Esophagus squamous epithelium (tissue), 5 donors: ENCODE measurements around the gene TBX2. TPM values are rescaled to one million over a fixed set of nuclear protein-coding genes. Genes with fewer than 3 reads are reported as not detected.

Experiments used
- DNase-seq: peaks from one replicate; lab custom pipeline; 2025; lab: John Stamatoyannopoulos, UW
- H3K27ac ChIP-seq, 4 donors: fragments of 200-600 bp; sonication (generic); one replicate each; pipeline ENCODE4 v1.5.1; 2016 to 2019; ENCODE audit warnings: mild to moderate bottlenecking in 1 of 4
- H3K27me3 ChIP-seq, 4 donors: fragments of 200-600 bp; sonication (generic); 1 replicate in 3 of 4; 2 replicates in 1 of 4; pipeline versions ENCODE4 v1.5.1 to v1.6.0; 2017 to 2021; ENCODE audit warnings: antibody characterized with exemption in 1 of 4
- H3K36me3 ChIP-seq, 3 donors: fragments of 200-600 bp; sonication (generic); one replicate each; pipeline ENCODE4 v1.5.1; 2016 to 2019
- H3K4me1 ChIP-seq, 3 donors: fragments of 200-600 bp; sonication (generic); one replicate each; pipeline ENCODE4 v1.5.1; 2017 to 2019
- H3K4me3 ChIP-seq, 4 donors: fragments of 200-600 bp; sonication (generic); 1 replicate in 3 of 4; 2 replicates in 1 of 4; pipeline ENCODE4 v1.5.1; 2016 to 2019; ENCODE audit warnings: mild to moderate bottlenecking in 2 of 4, moderate library complexity in 1 of 4
- H3K9me3 ChIP-seq, 3 donors: fragments of 200-600 bp; sonication (generic); one replicate each; pipeline ENCODE4 v1.5.1; 2016 to 2019
- POLR2A ChIP-seq, 4 donors: fragments of 450-650 bp; IDR thresholded peaks; one replicate each; pipeline ENCODE4 v1.6.1; 2017; ENCODE audit warnings: antibody characterized with exemption in 4 of 4, mild to moderate bottlenecking in 4 of 4, moderate library complexity in 3 of 4
- WGBS, 2 donors: methylation state at CpG; one replicate each; pipeline ENCODE4 v1.1.5; 2018; 5-methylcytosine and 5-hydroxymethylcytosine counted together
- intact Hi-C: fragments of 100-400 bp; cut with DNase I; formaldehyde crosslinking; loops from one replicate; pipeline ENCODE4 v1.15.0; 2022
- total RNA-seq, 4 donors: library from RNA; depleted of rRNA; stranded (reverse); fragments of >200 nt; gene quantifications; one replicate each; pipeline ENCODE4 v1.1.0, GENCODE V29; 2016
- TF ChIP-seq, protein P1 (sequence below), 6 experiments: fragments of 450-650 bp in 4 of 6; fragments of 200-600 bp in 2 of 6; sonication (generic) in 2 of 6; IDR thresholded peaks; one replicate each; pipeline ENCODE4 v1.5.1; 2016 to 2019; ENCODE audit warnings: antibody characterized with exemption in 6 of 6, mild to moderate bottlenecking in 4 of 6, moderate library complexity in 4 of 6
- donor health status: DM: yes; HTN: yes; CAD: no.

The TBX2 gene
- total RNA-seq, 4 donors from 2014 or later, result 2.2 to 13.4 (median 4.2) TPM

DNA sequence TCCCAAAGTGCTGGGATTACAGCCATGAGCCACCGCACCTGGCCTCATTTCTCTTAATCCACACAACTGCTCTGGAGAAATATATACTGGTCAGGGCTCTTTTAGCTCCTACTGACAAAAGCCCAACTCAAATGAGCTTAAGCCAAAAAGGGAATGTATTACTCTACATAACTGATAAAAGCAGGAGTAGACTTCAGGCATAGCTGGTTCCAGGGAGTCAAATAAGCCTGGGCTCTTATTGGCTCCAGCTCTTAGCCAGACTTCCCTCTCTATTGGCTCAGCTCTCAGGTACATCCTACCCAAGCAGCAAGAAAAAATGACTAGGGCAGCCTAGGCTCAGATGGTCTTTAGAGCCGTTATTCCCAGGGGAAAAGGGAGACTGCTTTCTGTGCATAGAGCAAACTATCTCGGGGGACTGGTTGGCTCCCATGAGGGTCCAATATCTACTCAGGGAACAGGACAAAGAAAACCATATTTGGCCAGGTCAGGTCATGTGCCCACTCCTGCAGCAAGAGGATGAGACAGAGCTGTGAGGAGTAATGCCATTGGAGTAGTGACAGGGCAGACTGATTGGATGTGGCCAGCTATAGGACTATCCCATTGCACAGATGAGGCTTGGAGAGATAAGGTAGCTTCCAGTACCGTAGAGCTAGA is 21.2 kb downstream of the TBX2 start:
- no peak for DNase-seq
- no peak for TF ChIP-seq POLR2A (IDR thresholded peaks at IDR 0.05)
- TF ChIP-seq, protein P1, sequence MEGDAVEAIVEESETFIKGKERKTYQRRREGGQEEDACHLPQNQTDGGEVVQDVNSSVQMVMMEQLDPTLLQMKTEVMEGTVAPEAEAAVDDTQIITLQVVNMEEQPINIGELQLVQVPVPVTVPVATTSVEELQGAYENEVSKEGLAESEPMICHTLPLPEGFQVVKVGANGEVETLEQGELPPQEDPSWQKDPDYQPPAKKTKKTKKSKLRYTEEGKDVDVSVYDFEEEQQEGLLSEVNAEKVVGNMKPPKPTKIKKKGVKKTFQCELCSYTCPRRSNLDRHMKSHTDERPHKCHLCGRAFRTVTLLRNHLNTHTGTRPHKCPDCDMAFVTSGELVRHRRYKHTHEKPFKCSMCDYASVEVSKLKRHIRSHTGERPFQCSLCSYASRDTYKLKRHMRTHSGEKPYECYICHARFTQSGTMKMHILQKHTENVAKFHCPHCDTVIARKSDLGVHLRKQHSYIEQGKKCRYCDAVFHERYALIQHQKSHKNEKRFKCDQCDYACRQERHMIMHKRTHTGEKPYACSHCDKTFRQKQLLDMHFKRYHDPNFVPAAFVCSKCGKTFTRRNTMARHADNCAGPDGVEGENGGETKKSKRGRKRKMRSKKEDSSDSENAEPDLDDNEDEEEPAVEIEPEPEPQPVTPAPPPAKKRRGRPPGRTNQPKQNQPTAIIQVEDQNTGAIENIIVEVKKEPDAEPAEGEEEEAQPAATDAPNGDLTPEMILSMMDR (IDR thresholded peaks at IDR 0.05), result no peak
- Histone ChIP-seq H3K27ac (no peak overlapping the region), H3K4me3 (no peak overlapping the region), H3K36me3 (no peaks in the 10 kb centered on the region), H3K27me3 (peaks cover 0 to 99% (median 3%) of the 10 kb centered on the region in 4 donors), H3K4me1 (peaks cover 8 to 14% (median 9%) of the 10 kb centered on the region in 3 donors), H3K9me3 (no peaks in the 10 kb centered on the region)
- intact Hi-C loops, result no loop called here
- 81 to 87% methylated on average over 4 of the region's 4 CpGs for WGBS, 2 donors

DNA sequence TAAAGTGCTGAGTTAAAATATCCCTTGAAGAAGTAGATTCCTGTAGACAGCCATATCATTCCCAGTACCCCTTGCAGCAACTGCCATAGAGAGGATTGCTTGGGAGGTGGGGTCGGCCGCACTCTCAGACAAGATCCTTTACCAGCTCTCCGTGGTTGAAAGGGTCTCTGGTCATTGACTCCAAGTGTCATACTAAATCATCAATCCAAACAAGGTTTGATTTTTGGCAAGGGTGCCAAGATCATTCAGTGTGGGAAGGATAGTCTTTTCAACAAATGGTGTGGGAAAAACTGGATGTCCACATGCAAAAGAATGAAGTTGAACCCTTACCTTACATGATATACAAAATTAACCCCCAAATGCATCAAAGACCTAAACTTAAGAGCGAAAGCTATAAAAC is 21.8 kb downstream of the TBX2 start:
- peaks cover 0 to 98% (median 3%) of the 10 kb centered on the region in 4 donors for H3K27me3 ChIP-seq
- DNase-seq, result no peak
- 89 to 91% methylated on average over 4 of the region's 4 CpGs for WGBS, 2 donors
- H3K27ac ChIP-seq, result no peak overlapping the region
- no peak overlapping the region for H3K4me3 ChIP-seq
- TF ChIP-seq POLR2A (IDR thresholded peaks at IDR 0.05), result no peak
- TF ChIP-seq, protein P1 (IDR thresholded peaks at IDR 0.05), result no peak
- H3K4me1 ChIP-seq, result peaks cover 7 to 9% (median 8%) of the 10 kb centered on the region in 3 donors
- H3K36me3 ChIP-seq, result no peaks in the 10 kb centered on the region
- intact Hi-C loops, result no loop called here
- H3K9me3 ChIP-seq, result no peaks in the 10 kb centered on the region

DNA sequence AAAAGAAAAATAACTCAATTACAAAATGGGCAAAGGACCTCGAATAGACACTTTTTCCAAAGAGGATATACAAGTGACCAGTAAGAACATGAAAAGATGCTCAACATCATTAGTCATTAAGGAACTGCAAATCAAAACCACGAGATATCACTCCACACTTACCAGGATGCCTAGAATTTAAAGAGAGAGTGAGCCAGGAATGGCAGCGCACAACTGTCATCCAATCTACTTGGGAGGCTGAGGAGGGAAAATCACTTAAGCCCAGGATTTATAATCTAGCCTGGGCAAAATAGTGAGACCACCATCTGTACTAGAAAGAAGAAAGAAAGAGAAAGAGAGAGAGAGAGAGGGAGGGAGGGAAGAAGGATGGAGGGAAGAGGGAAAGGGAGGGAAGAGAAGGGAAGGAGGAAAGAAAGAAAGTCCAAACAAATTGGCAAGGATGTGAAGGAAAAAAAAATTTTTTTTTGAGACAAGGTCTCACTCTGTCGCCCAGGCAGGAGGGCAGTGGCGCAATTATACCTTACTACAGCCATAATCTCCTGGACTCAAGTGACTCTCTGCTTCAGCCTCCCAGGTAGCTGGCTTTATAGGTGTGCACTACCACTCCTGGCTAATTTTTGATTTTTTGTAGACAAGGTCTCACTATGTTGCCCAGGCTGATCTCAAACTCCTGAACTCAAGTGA is 22.6 kb downstream of the TBX2 start:
- Histone ChIP-seq H3K27ac (no peak overlapping the region), H3K9me3 (no peaks in the 10 kb centered on the region), H3K27me3 (peaks cover 0 to 95% (median 3%) of the 10 kb centered on the region in 4 donors), H3K36me3 (no peaks in the 10 kb centered on the region), H3K4me1 (peaks cover 0 to 3% (median 0%) of the 10 kb centered on the region in 3 donors), H3K4me3 (no peak overlapping the region)
- TF ChIP-seq, protein P1 (IDR thresholded peaks at IDR 0.05), result no peak
- TF ChIP-seq POLR2A (IDR thresholded peaks at IDR 0.05), result no peak
- WGBS, 2 donors, result 54 to 65% methylated on average over 5 of the region's 5 CpGs
- DNase-seq, result no peak
- intact Hi-C loops, result no loop called here

DNA sequence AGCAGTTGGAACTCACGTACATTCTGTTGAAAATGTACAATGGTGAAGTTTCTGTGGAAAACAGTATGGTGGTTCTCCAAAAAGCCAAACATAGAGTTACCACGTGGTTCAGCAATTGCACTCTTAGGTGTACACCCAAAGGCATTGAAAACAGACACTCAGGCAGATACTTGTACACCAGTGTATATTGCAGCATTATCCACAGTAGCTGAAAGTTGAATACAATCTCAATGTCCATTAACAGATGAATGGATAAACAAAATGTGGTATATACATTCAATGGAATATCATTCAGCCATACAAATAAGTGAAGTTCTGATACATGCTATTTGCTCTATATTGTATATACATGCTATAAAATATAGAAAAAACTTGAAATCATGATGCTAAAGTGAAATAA is 23.2 kb downstream of the TBX2 start:
- H3K9me3 ChIP-seq, result no peaks in the 10 kb centered on the region
- H3K27me3 ChIP-seq, result peaks cover 0 to 92% (median 3%) of the 10 kb centered on the region in 4 donors
- 0 to 30% methylated on average over 1 of the region's 2 CpGs for WGBS, 2 donors
- TF ChIP-seq POLR2A (IDR thresholded peaks at IDR 0.05), result no peak
- TF ChIP-seq, protein P1 (IDR thresholded peaks at IDR 0.05), result no peak
- DNase-seq, result no peak
- no peaks in the 10 kb centered on the region for H3K36me3 ChIP-seq
- H3K27ac ChIP-seq, result no peak overlapping the region
- no peaks in the 10 kb centered on the region for H3K4me1 ChIP-seq
- intact Hi-C loops, result no loop called here
- no peak overlapping the region for H3K4me3 ChIP-seq

DNA sequence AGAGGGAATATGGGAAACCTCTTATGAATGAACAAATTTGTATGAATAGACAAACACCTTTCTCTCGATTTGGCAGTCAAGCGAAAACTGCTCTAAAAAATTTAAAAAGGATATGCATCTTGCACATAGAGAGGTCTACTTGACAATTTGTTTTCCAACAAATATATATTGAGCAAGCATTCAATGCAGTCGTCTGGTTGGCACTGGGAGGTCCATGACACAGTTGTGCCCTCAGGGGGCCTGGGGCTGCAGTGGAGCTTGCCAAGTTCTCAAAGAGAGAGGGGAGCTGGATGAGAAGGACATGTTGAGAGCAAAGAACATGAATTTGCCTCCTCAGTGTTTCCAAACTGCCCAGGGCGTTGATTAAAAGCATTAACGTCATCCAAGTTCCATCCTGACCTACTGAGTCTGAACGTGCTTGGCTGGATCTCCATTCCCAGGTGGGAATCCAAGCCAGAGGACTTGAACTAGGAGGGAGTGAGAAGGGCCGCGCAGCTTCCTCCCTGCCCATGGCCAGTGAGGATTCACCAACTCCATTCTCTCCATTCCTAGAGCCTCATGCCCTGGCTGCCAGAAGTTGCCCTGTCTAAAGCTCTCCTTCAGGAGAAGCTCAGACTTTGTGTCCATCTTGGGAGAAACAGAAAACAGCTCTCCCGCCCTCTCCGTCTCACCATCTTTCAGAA is 24.5 kb downstream of the TBX2 start:
- Histone ChIP-seq H3K4me1 (no peaks in the 10 kb centered on the region), H3K9me3 (no peaks in the 10 kb centered on the region), H3K36me3 (no peaks in the 10 kb centered on the region), H3K27me3 (peaks cover 0 to 81% (median 3%) of the 10 kb centered on the region in 4 donors), H3K27ac (no peak overlapping the region), H3K4me3 (no peak overlapping the region)
- no peak for DNase-seq
- no peak for TF ChIP-seq POLR2A (IDR thresholded peaks at IDR 0.05)
- TF ChIP-seq, protein P1 (IDR thresholded peaks at IDR 0.05), result no peak
- WGBS, 2 donors, result 52 to 54% methylated on average over 10 of the region's 10 CpGs
- intact Hi-C loops, result no loop called here
